ENCODE results near the gene ERC2.

Gene ERC2

DNA sequence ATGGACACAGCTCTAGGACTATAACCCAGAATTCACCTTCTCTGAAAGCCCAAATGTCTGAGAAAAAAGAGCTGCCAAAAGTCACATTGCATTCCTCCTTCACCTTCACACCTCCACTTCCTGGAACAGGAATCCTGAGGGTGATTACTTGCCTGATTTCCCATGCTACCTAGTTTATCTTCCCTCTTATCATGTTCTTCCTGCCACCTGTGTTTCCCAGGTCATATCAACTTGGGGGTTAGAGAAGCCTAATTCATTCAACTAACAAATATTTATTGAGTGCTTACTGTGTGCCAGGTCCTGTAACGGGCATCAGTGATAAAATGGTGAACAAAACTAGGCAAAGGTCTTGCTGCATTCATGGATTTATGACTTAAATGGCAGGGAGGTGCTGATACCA, 701.5 kb downstream of the ERC2 start:
- DNase-seq (ENCODE audit: low spot score) = no peak
- TF ChIP-seq, protein P1, sequence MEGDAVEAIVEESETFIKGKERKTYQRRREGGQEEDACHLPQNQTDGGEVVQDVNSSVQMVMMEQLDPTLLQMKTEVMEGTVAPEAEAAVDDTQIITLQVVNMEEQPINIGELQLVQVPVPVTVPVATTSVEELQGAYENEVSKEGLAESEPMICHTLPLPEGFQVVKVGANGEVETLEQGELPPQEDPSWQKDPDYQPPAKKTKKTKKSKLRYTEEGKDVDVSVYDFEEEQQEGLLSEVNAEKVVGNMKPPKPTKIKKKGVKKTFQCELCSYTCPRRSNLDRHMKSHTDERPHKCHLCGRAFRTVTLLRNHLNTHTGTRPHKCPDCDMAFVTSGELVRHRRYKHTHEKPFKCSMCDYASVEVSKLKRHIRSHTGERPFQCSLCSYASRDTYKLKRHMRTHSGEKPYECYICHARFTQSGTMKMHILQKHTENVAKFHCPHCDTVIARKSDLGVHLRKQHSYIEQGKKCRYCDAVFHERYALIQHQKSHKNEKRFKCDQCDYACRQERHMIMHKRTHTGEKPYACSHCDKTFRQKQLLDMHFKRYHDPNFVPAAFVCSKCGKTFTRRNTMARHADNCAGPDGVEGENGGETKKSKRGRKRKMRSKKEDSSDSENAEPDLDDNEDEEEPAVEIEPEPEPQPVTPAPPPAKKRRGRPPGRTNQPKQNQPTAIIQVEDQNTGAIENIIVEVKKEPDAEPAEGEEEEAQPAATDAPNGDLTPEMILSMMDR (IDR thresholded peaks at IDR 0.05; ENCODE audit: extremely low read depth, missing control alignments) = no peak

DNA sequence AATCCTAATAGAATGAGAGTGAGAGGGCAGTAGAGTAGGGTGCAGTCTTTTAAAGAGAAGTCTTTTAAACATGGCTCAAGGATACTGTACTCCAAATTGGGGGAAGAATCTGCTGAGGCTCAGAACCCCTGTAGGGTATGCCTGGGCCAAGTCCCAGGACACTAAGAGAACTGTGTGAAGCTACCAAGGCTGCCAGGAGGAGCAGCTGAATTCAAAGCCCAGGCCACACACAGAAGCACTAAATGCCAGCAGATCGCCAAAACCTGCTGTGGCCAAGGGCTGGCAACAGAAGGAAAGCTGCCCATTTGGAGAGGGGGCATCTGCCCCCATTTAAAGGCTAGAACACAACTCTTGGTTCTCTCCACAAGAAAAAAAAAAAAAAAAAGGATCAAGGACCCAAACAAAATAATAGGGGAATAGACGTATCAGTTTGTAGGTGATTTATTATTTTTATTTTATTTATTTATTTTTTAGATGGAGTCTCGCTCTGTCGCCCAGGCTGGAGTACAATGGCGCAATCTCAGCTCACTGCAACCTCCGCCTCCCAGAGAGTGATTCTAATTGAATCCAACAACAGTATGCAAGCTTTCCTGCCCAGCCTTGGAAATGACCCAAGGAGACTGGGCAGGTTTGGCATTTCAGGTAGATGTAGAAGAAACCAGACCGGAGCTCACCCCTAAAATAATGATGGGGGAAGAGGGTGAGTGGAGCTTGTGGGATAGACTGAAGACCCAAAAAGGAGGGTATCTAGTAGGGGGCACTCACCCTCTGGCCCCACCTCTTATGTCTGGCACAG, 702.2 kb downstream of the ERC2 start:
- DNase-seq (ENCODE audit: low spot score) = no peak
- TF ChIP-seq, protein P1 (IDR thresholded peaks at IDR 0.05; ENCODE audit: extremely low read depth, missing control alignments) = no peak

DNA sequence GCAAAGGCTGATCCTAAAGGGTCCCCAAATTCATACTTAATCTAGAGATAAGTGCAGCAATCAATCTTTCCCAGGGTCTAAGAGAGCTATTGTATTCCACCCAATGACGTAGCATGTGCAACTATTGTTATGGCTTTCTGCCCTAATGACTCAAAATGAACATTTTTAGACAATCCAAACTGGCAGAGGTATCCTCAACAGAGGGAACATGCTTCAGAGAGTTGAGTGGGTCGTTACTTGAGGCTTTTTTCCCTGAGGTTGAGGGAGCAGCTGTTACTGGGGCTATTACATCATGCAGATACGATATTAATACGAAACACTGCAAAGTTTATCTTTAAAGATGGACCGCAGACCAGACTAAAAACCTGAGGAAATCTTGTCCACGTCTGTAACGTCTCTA, 702.9 kb downstream of the ERC2 start:
- TF ChIP-seq, protein P1 (IDR thresholded peaks at IDR 0.05; ENCODE audit: extremely low read depth, missing control alignments) = no peak

DNA sequence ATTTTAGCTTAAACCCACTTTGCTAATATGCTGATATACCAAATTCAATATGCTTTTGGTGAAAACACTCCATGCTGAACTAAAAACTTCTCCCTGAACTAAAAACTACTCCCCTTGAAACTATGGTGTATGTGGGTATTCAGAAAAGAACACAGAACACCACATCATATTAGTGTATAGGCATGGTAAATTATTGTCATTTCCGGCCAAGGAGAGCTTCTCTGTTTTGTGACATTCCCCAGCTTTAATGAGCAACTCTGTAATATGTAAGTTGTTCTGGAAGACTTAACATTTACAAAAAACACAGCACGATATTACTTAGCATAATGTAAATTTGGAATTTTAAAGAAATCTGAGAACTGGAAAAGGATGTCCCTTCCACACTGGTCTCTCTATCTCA, 711.3 kb downstream of the ERC2 start:
- DNase-seq (ENCODE audit: low spot score) = no peak
- TF ChIP-seq, protein P1 (IDR thresholded peaks at IDR 0.05; ENCODE audit: extremely low read depth, missing control alignments) = no peak

More for the DNA sequence above, 702.9 kb downstream of the ERC2 start:
- DNase-seq (ENCODE audit: low spot score) = no peak

DNA sequence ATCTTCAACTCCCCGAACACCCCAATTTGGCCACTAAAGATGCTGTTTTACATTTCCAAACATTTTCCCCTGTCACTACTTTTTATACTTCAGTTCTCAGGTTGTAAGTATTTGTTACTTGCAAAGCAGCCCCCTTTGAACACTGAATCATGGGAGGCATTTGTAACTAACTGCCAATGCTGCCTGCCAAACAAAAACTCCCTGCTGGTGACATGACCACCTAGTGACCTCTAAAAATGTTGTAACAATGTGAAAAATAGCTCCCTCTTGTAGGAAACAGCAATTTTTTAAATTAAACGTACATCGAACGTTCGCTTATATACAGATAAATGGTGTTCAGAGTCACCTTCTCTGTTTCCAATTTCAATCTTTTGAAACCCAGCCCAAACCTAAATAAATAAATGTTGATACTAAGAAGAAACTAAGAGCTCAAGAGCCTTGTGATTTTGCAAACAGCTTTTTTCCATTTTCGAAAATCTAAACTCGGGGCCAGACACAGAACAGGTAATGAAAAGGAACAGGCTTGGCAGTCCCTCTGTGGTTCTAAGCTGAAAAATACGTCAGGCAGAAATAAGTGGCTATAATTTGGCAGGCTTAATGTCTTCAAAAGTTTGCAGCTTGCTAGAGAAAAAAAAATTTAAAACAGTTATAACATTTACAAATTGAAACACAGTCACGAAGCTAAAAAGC, 712.6 kb downstream of the ERC2 start:
- DNase-seq (ENCODE audit: low spot score) = no peak
- TF ChIP-seq, protein P1 (IDR thresholded peaks at IDR 0.05; ENCODE audit: extremely low read depth, missing control alignments) = no peak

DNA sequence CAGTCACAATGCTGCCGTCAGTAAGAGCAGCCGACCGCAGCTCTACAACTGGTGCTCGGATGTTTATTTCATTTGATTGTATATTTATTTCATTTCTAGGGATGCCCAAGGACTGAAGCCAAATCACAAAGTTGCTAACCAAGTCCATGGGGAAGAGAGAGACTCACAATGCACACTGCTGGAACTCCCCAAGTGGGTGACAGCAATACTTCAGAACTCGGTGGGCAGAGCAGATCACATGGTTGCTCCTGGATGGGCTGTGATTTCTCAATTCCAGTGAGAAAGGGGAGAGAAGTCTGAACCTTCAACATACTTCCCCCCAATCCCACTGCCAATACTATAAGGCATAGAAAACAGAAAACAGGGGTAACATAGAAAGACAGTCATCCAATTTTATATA, 715.4 kb downstream of the ERC2 start:
- TF ChIP-seq, protein P1 (IDR thresholded peaks at IDR 0.05; ENCODE audit: extremely low read depth, missing control alignments) = no peak
- DNase-seq (ENCODE audit: low spot score) = no peak

DNA sequence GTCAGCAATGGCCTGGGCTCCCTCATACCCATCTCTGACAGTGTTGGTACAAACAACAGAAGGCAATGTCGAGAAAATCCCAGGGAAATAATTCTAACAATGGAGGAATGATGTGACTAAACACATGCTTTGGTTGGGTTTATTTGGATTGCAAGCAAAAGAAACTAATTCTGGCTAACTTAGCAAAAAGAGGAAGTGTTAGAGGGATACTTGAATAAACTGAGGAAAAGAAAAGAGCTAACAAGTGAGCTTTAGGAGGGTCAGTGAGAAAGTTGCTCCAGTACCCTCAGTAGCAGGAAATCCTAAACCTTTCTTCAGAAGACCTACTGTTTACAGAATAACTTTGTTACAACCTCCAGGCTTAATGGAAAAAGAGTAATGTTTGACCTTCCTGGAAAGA, 716.5 kb downstream of the ERC2 start:
- TF ChIP-seq, protein P1 (IDR thresholded peaks at IDR 0.05; ENCODE audit: extremely low read depth, missing control alignments) = no peak
- DNase-seq (ENCODE audit: low spot score) = no peak
